Fibroblast of pulmonary artery (primary cell): ENCODE measurements around the gene HPS4.
"Not testable (repeated sequence)": the region's sequence is repeated elsewhere in the genome, so short reads cannot be mapped to it uniquely, and the experiment has no call there.

Experiments used
- DNase-seq: peaks from one replicate; pipeline ENCODE4 v3.0.0-alpha.2; 2010; ENCODE audit warnings: low read depth
- H3K4me3 ChIP-seq: replicated peaks from 2 replicates; pipeline ENCODE4 v1.5.1; 2011; ENCODE audit warnings: low read depth, mild to moderate bottlenecking, control low read depth, low read length, moderate library complexity
- CTCF ChIP-seq: IDR thresholded peaks from 2 replicates; pipeline ENCODE4 v1.5.1; 2011; ENCODE audit warnings: mild to moderate bottlenecking, control low read depth, low read length, inconsistent platforms; ENCODE audit errors: missing control alignments

Gene HPS4

GRCh38 chr22:26416256-26416655 lies 67.3 kb downstream of the HPS4 start:
- no peak for TF ChIP-seq CTCF
- no peak for DNase-seq

GRCh38 chr22:26414347-26414746 lies 69.2 kb downstream of the HPS4 start:
- DNase-seq: no peak
- TF ChIP-seq CTCF: no peak
- no peak overlapping the region for H3K4me3 ChIP-seq

More at GRCh38 chr22:26416256-26416655, 67.3 kb downstream of the HPS4 start:
- no peak overlapping the region for H3K4me3 ChIP-seq

- TF ChIP-seq CTCF: no peak
- H3K4me3 ChIP-seq: no peak overlapping the region
- DNase-seq: no peak
Observed at GRCh38 chr22:26410386-26410785, 73.2 kb downstream of the HPS4 start.

- no peak for DNase-seq
- TF ChIP-seq CTCF: no peak
- no peak overlapping the region for H3K4me3 ChIP-seq
Observed at GRCh38 chr22:26409719-26410335, 73.8 kb downstream of the HPS4 start.

- not testable (repeated sequence) for H3K4me3 ChIP-seq, DNase-seq
Observed at GRCh38 chr22:26408562-26409220, 74.9 kb downstream of the HPS4 start.

GRCh38 chr22:26406118-26406517 lies 77.5 kb downstream of the HPS4 start:
- no peak for TF ChIP-seq CTCF
- peak; percentile 8 for DNase-seq
- H3K4me3 ChIP-seq: no peak overlapping the region

GRCh38 chr22:26404851-26405421 lies 78.6 kb downstream of the HPS4 start:
- no peak for DNase-seq
- H3K4me3 ChIP-seq: no peak overlapping the region
- no peak for TF ChIP-seq CTCF
